Neural progenitor cell (in vitro differentiated cells): ENCODE measurements around the gene TP53INP2. TPM values are rescaled to one million over a fixed set of nuclear protein-coding genes. Genes with fewer than 3 reads are reported as not detected.

Source experiments
- DNase-seq: peaks from one replicate; pipeline ENCODE4 v3.0.0-alpha.2; 2016; ENCODE audit warnings: low spot score
- H2AFZ ChIP-seq: fragments of 200-600 bp; sonication (generic); replicated peaks from 2 replicates; pipeline ENCODE4 v1.6.1; 2016; ENCODE audit warnings: antibody characterized with exemption
- H3F3A ChIP-seq: fragments of 200-600 bp; sonication (generic); 2 replicates; pipeline ENCODE4 v1.6.1; 2016; ENCODE audit warnings: antibody characterized with exemption, low read depth
- H3K27ac ChIP-seq: fragments of 200-600 bp; sonication (generic); 2 replicates; pipeline ENCODE4 v1.5.1; 2016; ENCODE audit warnings: mild to moderate bottlenecking
- H3K27me3 ChIP-seq: fragments of 200-600 bp; sonication (generic); 2 replicates; pipeline ENCODE4 v1.6.1; 2016; ENCODE audit warnings: mild to moderate bottlenecking, moderate library complexity
- H3K36me3 ChIP-seq: fragments of 200-600 bp; sonication (generic); 2 replicates; pipeline ENCODE4 v1.5.1; 2016
- H3K4me1 ChIP-seq: fragments of 200-600 bp; sonication (generic); 2 replicates; pipeline ENCODE4 v1.6.1; 2016; ENCODE audit warnings: mixed run types
- H3K4me2 ChIP-seq: fragments of 200-600 bp; sonication (generic); 2 replicates; pipeline ENCODE4 v1.6.1; 2016
- H3K4me3 ChIP-seq: fragments of 200-600 bp; sonication (generic); 2 replicates; pipeline ENCODE4 v1.5.1; 2016
- H3K79me2 ChIP-seq: fragments of 200-600 bp; sonication (generic); 2 replicates; pipeline ENCODE4 v1.6.1; 2016; ENCODE audit warnings: low read depth
- H3K9ac ChIP-seq: fragments of 200-600 bp; sonication (generic); 2 replicates; pipeline ENCODE4 v1.6.1; 2016
- H3K9me3 ChIP-seq: fragments of 200-600 bp; sonication (generic); 2 replicates; pipeline ENCODE4 v1.5.1; 2016; ENCODE audit warnings: low read depth
- H4K20me1 ChIP-seq: fragments of 200-600 bp; sonication (generic); 2 replicates; pipeline ENCODE4 v1.6.1; 2016; ENCODE audit warnings: low read depth
- H3K27ac Mint-ChIP-seq: 3 replicates; pipeline ENCODE4 v1.8.0; 2021; ENCODE audit warnings: mixed read lengths
- H3K27me3 Mint-ChIP-seq: 2 replicates; pipeline ENCODE4 v1.8.0; 2022; ENCODE audit warnings: low read depth, mild to moderate bottlenecking, inconsistent platforms, moderate library complexity, mixed read lengths; ENCODE audit not compliant: insufficient read depth
- H3K36me3 Mint-ChIP-seq: 3 replicates; pipeline ENCODE4 v1.8.0; 2021; ENCODE audit warnings: mixed read lengths
- H3K4me1 Mint-ChIP-seq: 3 replicates; pipeline ENCODE4 v1.8.0; 2021; ENCODE audit warnings: mixed read lengths
- H3K4me3 Mint-ChIP-seq: 3 replicates; pipeline ENCODE4 v1.8.0; 2021; ENCODE audit warnings: mild to moderate bottlenecking, moderate library complexity, mixed read lengths
- H3K9me3 Mint-ChIP-seq: 3 replicates; pipeline ENCODE4 v1.8.0; 2020; ENCODE audit warnings: mixed read lengths
- CTCF ChIP-seq: fragments of 200-600 bp; sonication (generic); IDR thresholded peaks from 2 replicates; pipeline ENCODE4 v1.5.1; 2017; ENCODE audit warnings: antibody characterized with exemption, mild to moderate bottlenecking
- EZH2 ChIP-seq: fragments of 200-600 bp; sonication (generic); IDR thresholded peaks from 2 replicates; pipeline ENCODE4 v1.6.1; 2017; ENCODE audit warnings: antibody characterized with exemption, mild to moderate bottlenecking, moderate library complexity
- EZH2phosphoT487 ChIP-seq: fragments of 200-600 bp; sonication (generic); IDR thresholded peaks from 2 replicates; pipeline ENCODE4 v1.6.1; 2017; ENCODE audit warnings: antibody characterized with exemption
- total RNA-seq: library from RNA; depleted of rRNA; stranded (reverse); fragments of >200 nt; gene quantifications from 2 replicates; pipeline ENCODE4 v1.2.3, GENCODE V29; 2015; ENCODE audit warnings: low replicate concordance

The TP53INP2 gene
- total RNA-seq, 1 donor from 2014 or later = 1.1 TPM

- no peaks in the 10 kb centered on the region for H3K36me3 ChIP-seq
- no peaks in the 10 kb centered on the region for H4K20me1 ChIP-seq
- Mint-ChIP-seq H3K4me3 (peak overlapping the region; percentile 95), H3K27ac (peak overlapping the region; percentile 31), H3K36me3 (no peaks in the 10 kb centered on the region), H3K9me3 (no peaks in the 10 kb centered on the region), H3K4me1 (peaks cover 10% of the 10 kb centered on the region), H3K27me3 (peaks cover 5% of the 10 kb centered on the region)
- H3K4me3 ChIP-seq = peak overlapping the region; percentile 66
- H2AFZ ChIP-seq = peak overlapping the region; percentile 75
- no peak overlapping the region for H3K27ac ChIP-seq
- peaks cover 50% of the 10 kb centered on the region for H3K79me2 ChIP-seq
- no peaks in the 10 kb centered on the region for H3K9me3 ChIP-seq
- H3K4me2 ChIP-seq = peak overlapping the region; percentile 88
- H3F3A ChIP-seq = peaks cover 18% of the 10 kb centered on the region
- TF ChIP-seq EZH2phosphoT487 = no peak
- no peak for TF ChIP-seq CTCF
- no peak for TF ChIP-seq EZH2
- H3K27me3 ChIP-seq = no peaks in the 10 kb centered on the region
- peaks cover 5% of the 10 kb centered on the region for H3K4me1 ChIP-seq
- no peak for DNase-seq
- no peak overlapping the region for H3K9ac ChIP-seq
These were observed 28.0 kb upstream of the TP53INP2 start for GRCh38 chr20:34675993-34676641.

- no peaks in the 10 kb centered on the region for H3K9me3 Mint-ChIP-seq
- H3K4me2 ChIP-seq = peak within 1 kb of the TSS; percentile 88
- H3K79me2 ChIP-seq = peaks cover 43% of the 10 kb centered on the region
- DNase-seq = peak; percentile 98
- no peak within 1 kb of the TSS for H3K9ac ChIP-seq
- H3K36me3 ChIP-seq = no peaks in the 10 kb centered on the region
- peaks cover 10% of the 10 kb centered on the region for H3K4me1 Mint-ChIP-seq
- peaks cover 5% of the 10 kb centered on the region for H3K4me1 ChIP-seq
- peak within 1 kb of the TSS; percentile 75 for H2AFZ ChIP-seq
- H4K20me1 ChIP-seq = no peaks in the 10 kb centered on the region
- TF ChIP-seq EZH2 (no peak), CTCF (peak; percentile 3)
- H3K4me3 Mint-ChIP-seq = peak within 1 kb of the TSS; percentile 95
- peak within 1 kb of the TSS; percentile 15 for H3K27ac ChIP-seq
- H3K9me3 ChIP-seq = no peaks in the 10 kb centered on the region
- no peaks in the 10 kb centered on the region for H3K27me3 ChIP-seq
- H3K4me3 ChIP-seq = peak within 1 kb of the TSS; percentile 66
- H3K27ac Mint-ChIP-seq = peak within 1 kb of the TSS; percentile 42
- H3K36me3 Mint-ChIP-seq = no peaks in the 10 kb centered on the region
- H3F3A ChIP-seq = peaks cover 18% of the 10 kb centered on the region
- H3K27me3 Mint-ChIP-seq = peaks cover 5% of the 10 kb centered on the region
These were observed 27.3 kb upstream of the TP53INP2 start, which contains the start of gene PIGU for GRCh38 chr20:34676642-34677373. TSS of gene PIGU (minus strand) at chr20:34677092. CDS start at chr20:34677085, 7 bp downstream.

- Histone ChIP-seq H2AFZ (no peak overlapping the region), H3K79me2 (peaks cover 7% of the 10 kb centered on the region), H3K4me2 (no peak overlapping the region), H3K36me3 (no peaks in the 10 kb centered on the region), H3K27ac (no peak overlapping the region), H3K9ac (no peak overlapping the region), H3K4me1 (peaks cover 4% of the 10 kb centered on the region), H4K20me1 (no peaks in the 10 kb centered on the region), H3K4me3 (no peak overlapping the region), H3K27me3 (no peaks in the 10 kb centered on the region), H3K9me3 (no peaks in the 10 kb centered on the region), H3F3A (peaks cover 16% of the 10 kb centered on the region)
- Mint-ChIP-seq H3K4me1 (peaks cover 7% of the 10 kb centered on the region), H3K9me3 (no peaks in the 10 kb centered on the region), H3K27me3 (peaks cover 5% of the 10 kb centered on the region), H3K27ac (no peak overlapping the region), H3K4me3 (no peak overlapping the region), H3K36me3 (no peaks in the 10 kb centered on the region)
- DNase-seq = no peak
- TF ChIP-seq EZH2 = no peak
- TF ChIP-seq CTCF = no peak
- TF ChIP-seq EZH2phosphoT487 = no peak
These were observed 23.5 kb upstream of the TP53INP2 start for GRCh38 chr20:34680586-34681175.
